Measurements from ENCODE around the gene PTPRN2. TPM values are rescaled to one million over a fixed set of nuclear protein-coding genes. Genes with fewer than 3 reads are reported as not detected.
A peak's percentile ranks its signal among the peaks of the same experiment; 100 is the strongest.

PTPRN2 gene
- total and polyA plus RNA-seq, 2 of the 13 experiments (the other 11 are each of a cell fraction or from before 2014, with no cell fraction given), result 2.5 to 24.2 TPM

GRCh38 chr7:158353606-158354570 is 233.7 kb downstream of the PTPRN2 start:
- peak; percentile 22 for DNase-seq (ENCODE audit: low spot score)
- FAIRE-seq, result peak; percentile 76
- H4K20me1 ChIP-seq (ENCODE audit: insufficient read depth, low read length), result peaks cover 80% of the 10 kb centered on the region
- no peak overlapping the region for H3K9ac ChIP-seq (ENCODE audit: insufficient read depth, low read depth, low read length)
- in situ Hi-C loops (cut with HindIII; ENCODE audit: extremely low pct_ligation_motif_present, low pct_unique_long_range_greater_than_20kb) (loop anchor here (25.0 kb wide), 1 partner anchor 292 kb away; no protein-coding TSS in a partner anchor), intact Hi-C loops (cut with micrococcal nuclease; ENCODE audit: unreplicated experiment) (loop anchor here (5.0 kb wide), 1 partner anchor 297 kb away; no protein-coding TSS in a partner anchor)
- no peak overlapping the region for H3K27ac ChIP-seq (ENCODE audit: extremely low read length, insufficient read depth, low read length)
- H3K27me3 ChIP-seq (ENCODE audit: control insufficient read depth in 1 of 2, insufficient read depth in 2 of 2, low read length in 2 of 2), result no peaks in the 10 kb centered on the region; a peak in 1 of 5 replicates
- POLR2A ChIA-PET, result no interaction called here
- H3K9me3 ChIP-seq (ENCODE audit: low read length), result no peaks in the 10 kb centered on the region; the same call in 1 of the 2 replicates
- H3K4me1 ChIP-seq (ENCODE audit: insufficient read depth, low read length), result no peaks in the 10 kb centered on the region
- BruUV-seq (replicated peaks), result no TSS peak
- 39% methylated on average over 9 of the region's 12 CpGs for WGBS (ENCODE audit: low lambda C conversion rate)
- no peak overlapping the region for H2AFZ ChIP-seq (ENCODE audit: low read length)
- no peaks in the 10 kb centered on the region for H3K36me3 ChIP-seq (replicated peaks in 1 of 2; ENCODE audit: control insufficient read depth in 1 of 2, insufficient read depth in 2 of 2, low read length in 2 of 2)
- no peak overlapping the region for H3K4me2 ChIP-seq (ENCODE audit: low read depth, low read length)
- H3K79me2 ChIP-seq (ENCODE audit: insufficient read depth, low read length), result no peaks in the 10 kb centered on the region
- CTCF ChIA-PET (ENCODE audit: low intra/inter-chr PET ratio, low total read pairs), result no interaction called here
- peak; percentile 59 for ATAC-seq
- no peak overlapping the region for H3K4me3 ChIP-seq (replicated peaks in 1 of 3; ENCODE audit: insufficient read depth in 1 of 3, low read depth in 2 of 3, low read length in 3 of 3)
- TF ChIP-seq STAG1 (CRISPR knock-in tag; IDR thresholded peaks at IDR 0.05) (peak; percentile 81), MXD1 (CRISPR knock-in tag; IDR thresholded peaks at IDR 0.05) (no peak), ZNF230 (CRISPR knock-in tag; IDR thresholded peaks at IDR 0.05) (0 out of 2 replicates have a peak, but pooled peaks have one; percentile 80), ELF1 (CRISPR knock-in tag; IDR thresholded peaks at IDR 0.05) (no peak), ZNF282 (IDR thresholded peaks at IDR 0.05; ENCODE audit: partially characterized antibody) (no peak), ZNF781 (CRISPR knock-in tag; IDR thresholded peaks at IDR 0.05; ENCODE audit: borderline replicate concordance, not compliant biosample characterization) (no peak), SATB2 (CRISPR knock-in tag; IDR thresholded peaks at IDR 0.05) (no peak), CHD2 (IDR thresholded peaks at IDR 0.05; ENCODE audit: low read depth, low read length) (no peak), ZNF333 (CRISPR knock-in tag; IDR thresholded peaks at IDR 0.05; ENCODE audit: borderline replicate concordance) (no peak), NCOA1 (CRISPR knock-in tag; IDR thresholded peaks at IDR 0.05) (no peak), SPEN (CRISPR knock-in tag; IDR thresholded peaks at IDR 0.05; ENCODE audit: low read depth) (no peak), ZNF225 (CRISPR knock-in tag; IDR thresholded peaks at IDR 0.05) (peak; percentile 100; the same call in 1 of the 2 replicates), HNF1B (CRISPR knock-in tag; IDR thresholded peaks at IDR 0.05) (peak; percentile 28; the same call in 1 of the 2 replicates), PHF20 (CRISPR knock-in tag; IDR thresholded peaks at IDR 0.05) (no peak), HOXD1 (CRISPR knock-in tag; IDR thresholded peaks at IDR 0.05) (no peak), ZNF678 (CRISPR knock-in tag; IDR thresholded peaks at IDR 0.05) (no peak), HMGXB4 (CRISPR knock-in tag; IDR thresholded peaks at IDR 0.05; ENCODE audit: borderline replicate concordance in 1 of 2, low read depth in 1 of 2) (no peak), ZNF180 (CRISPR knock-in tag; IDR thresholded peaks at IDR 0.05; ENCODE audit: borderline replicate concordance, low read depth) (no peak), RAD21 (CRISPR knock-in tag; IDR thresholded peaks at IDR 0.05) (0 out of 2 replicates have a peak, but pooled peaks have one; percentile 26)
